H1 (cell line): ENCODE data around the gene MYO3A. TPM values are rescaled to one million over a fixed set of nuclear protein-coding genes. Genes with fewer than 3 reads are reported as not detected.
A peak's percentile ranks its signal among the peaks of the same experiment; 100 is the strongest.

Experiments
- CTCF ChIA-PET: fragments of 300-600 bp; sonication (Branson Sonifier 250); formaldehyde crosslinking; loops from one replicate; lab custom pipeline; 2021; ENCODE audit not compliant: partially characterized antibody; lab: Charles Lee
- POLR2A ChIA-PET: fragments of 300-600 bp; sonication (Branson Sonifier 250); formaldehyde crosslinking; loops from one replicate; lab custom pipeline; 2021; ENCODE audit warnings: inconsistent platforms; ENCODE audit not compliant: partially characterized antibody; lab: Charles Lee
- DNase-seq, 2 experiments: peaks; one replicate each; pipeline versions ENCODE4 v3.0.0 to v3.0.0-alpha.2; 2010 to 2022; ENCODE audit warnings: low spot score in 2 of 2, low read depth in 1 of 2, mixed read lengths in 1 of 2
- FAIRE-seq: peaks from 2 replicates; lab custom pipeline; 2011; peaks lifted over from hg19 to GRCh38; lab: Jason Lieb, UNC
- H2AFZ ChIP-seq: 2 replicates; pipeline ENCODE4 v1.8.1; 2012; ENCODE audit warnings: low read length, inconsistent platforms
- H2AK5ac ChIP-seq: 2 replicates; pipeline ENCODE4 v1.6.1; 2013; ENCODE audit warnings: low read depth, low read length
- H2BK120ac ChIP-seq: replicated peaks from 2 replicates; pipeline ENCODE3; 2013; ENCODE audit warnings: low read depth, low read length, inconsistent platforms
- H2BK12ac ChIP-seq: 2 replicates; pipeline ENCODE4 v1.6.1; 2013; ENCODE audit warnings: low read depth, low read length
- H2BK15ac ChIP-seq: 2 replicates; pipeline ENCODE4 v1.6.1; 2013; ENCODE audit warnings: low read length
- H2BK20ac ChIP-seq: 2 replicates; pipeline ENCODE4 v1.6.1; 2013; ENCODE audit warnings: low read length
- H2BK5ac ChIP-seq: 2 replicates; pipeline ENCODE4 v1.6.1; 2013; ENCODE audit warnings: low read depth, low read length
- H3K14ac ChIP-seq: 2 replicates; pipeline ENCODE4 v1.6.1; 2013; ENCODE audit warnings: inconsistent platforms; ENCODE audit not compliant: insufficient read length
- H3K18ac ChIP-seq: 2 replicates; pipeline ENCODE4 v1.6.1; 2013; ENCODE audit warnings: low read length; ENCODE audit errors: extremely low read depth
- H3K23ac ChIP-seq: 2 replicates; pipeline ENCODE4 v1.6.1; 2013; ENCODE audit warnings: inconsistent platforms; ENCODE audit not compliant: insufficient read length
- H3K23me2 ChIP-seq: 2 replicates; pipeline ENCODE4 v1.6.1; 2013; ENCODE audit warnings: low read depth, low read length
- H3K27ac ChIP-seq: 2 replicates; pipeline ENCODE4 v1.6.1; 2011; ENCODE audit warnings: low read depth, low read length, inconsistent platforms
- H3K27me3 ChIP-seq, 4 experiments: replicated peaks in 1 of 4; 1 replicate in 1 of 4; 2 replicates in 3 of 4; pipeline versions ENCODE4 v1.6.1 to v1.8.1; 2011 to 2013; ENCODE audit warnings: low read length in 3 of 4, mild to moderate bottlenecking in 3 of 4, inconsistent platforms in 2 of 4, mixed read lengths in 2 of 4, moderate library complexity in 1 of 4; ENCODE audit not compliant: control insufficient read depth in 3 of 4, insufficient read depth in 3 of 4; ENCODE audit errors: extremely low read depth in 1 of 4
- H3K36me3 ChIP-seq, 4 experiments: 2 replicates each; pipeline versions ENCODE4 v1.6.1 to v1.8.1; 2011 to 2013; ENCODE audit warnings: mild to moderate bottlenecking in 4 of 4, low read length in 3 of 4, moderate library complexity in 2 of 4, control low read depth in 1 of 4, inconsistent platforms in 1 of 4; ENCODE audit not compliant: insufficient read depth in 4 of 4, control insufficient read depth in 2 of 4
- H3K4ac ChIP-seq: replicated peaks from 2 replicates; pipeline ENCODE3; 2013; ENCODE audit warnings: low read length, low read depth, mixed read lengths, inconsistent platforms; ENCODE audit not compliant: insufficient read length
- H3K4me1 ChIP-seq, 4 experiments: replicated peaks in 1 of 4; 1 replicate in 1 of 4; 2 replicates in 3 of 4; pipeline versions ENCODE4 v1.6.1 to v1.8.1; 2011 to 2013; ENCODE audit warnings: low read length in 3 of 4, inconsistent platforms in 2 of 4, mixed read lengths in 1 of 4; ENCODE audit not compliant: insufficient read depth in 4 of 4, control insufficient read depth in 3 of 4
- H3K4me2 ChIP-seq, 2 experiments: 2 replicates each; pipeline versions ENCODE4 v1.6.1 to v1.8.1; 2011 to 2013; ENCODE audit warnings: low read depth in 2 of 2, low read length in 2 of 2, control low read depth in 1 of 2, inconsistent platforms in 1 of 2, mild to moderate bottlenecking in 1 of 2; ENCODE audit not compliant: insufficient read depth in 1 of 2
- H3K4me3 ChIP-seq, 4 experiments: fragments of 200-600, 300-600 bp in 1 of 4; sonication (generic), shearing (Covaris generic), sonication (Bioruptor Twin) in 1 of 4; 2 replicates each; pipeline versions ENCODE4 v1.5.1 to v1.8.1; 2011 to 2016; ENCODE audit warnings: low read length in 4 of 4, low read depth in 3 of 4, control low read depth in 2 of 4, inconsistent platforms in 2 of 4, mild to moderate bottlenecking in 2 of 4, mixed read lengths in 1 of 4, moderate library complexity in 1 of 4; ENCODE audit not compliant: insufficient read depth in 2 of 4; ENCODE audit errors: extremely low read depth in 1 of 4
- H3K56ac ChIP-seq: replicated peaks from 2 replicates; pipeline ENCODE3; 2013; ENCODE audit warnings: low read depth, mild to moderate bottlenecking, mixed read lengths, low read length, inconsistent platforms; ENCODE audit not compliant: insufficient read length
- H3K79me1 ChIP-seq: 2 replicates; pipeline ENCODE4 v1.6.1; 2013; ENCODE audit warnings: low read depth, low read length, control low read depth
- H3K79me2 ChIP-seq, 2 experiments: 2 replicates each; pipeline versions ENCODE4 v1.6.1 to v1.8.1; 2012 to 2013; ENCODE audit warnings: low read length in 2 of 2, mild to moderate bottlenecking in 2 of 2, inconsistent platforms in 1 of 2; ENCODE audit not compliant: insufficient read depth in 2 of 2, control insufficient read depth in 1 of 2
- H3K9ac ChIP-seq, 4 experiments: replicated peaks in 1 of 4; 1 replicate in 1 of 4; 2 replicates in 3 of 4; pipeline versions ENCODE4 v1.6.1 to v1.8.1; 2011 to 2013; ENCODE audit warnings: low read depth in 3 of 4, low read length in 3 of 4, control low read depth in 2 of 4, mild to moderate bottlenecking in 2 of 4, moderate library complexity in 2 of 4, inconsistent platforms in 1 of 4; ENCODE audit errors: extremely low read depth in 1 of 4
- H3K9me3 ChIP-seq, 2 experiments: 2 replicates each; pipeline versions ENCODE4 v1.6.1 to v1.8.1; 2012 to 2013; ENCODE audit warnings: mild to moderate bottlenecking in 2 of 2, moderate library complexity in 2 of 2, control low read depth in 1 of 2, inconsistent platforms in 1 of 2, low read depth in 1 of 2, low read length in 1 of 2, mixed read lengths in 1 of 2; ENCODE audit not compliant: insufficient read depth in 2 of 2
- H4K20me1 ChIP-seq, 2 experiments: replicated peaks in 1 of 2; 2 replicates each; pipeline versions ENCODE3 to v1.8.1; 2011 to 2013; ENCODE audit warnings: inconsistent platforms in 2 of 2, low read length in 2 of 2, mild to moderate bottlenecking in 1 of 2; ENCODE audit not compliant: insufficient read depth in 2 of 2, control insufficient read depth in 1 of 2
- H4K5ac ChIP-seq: 2 replicates; pipeline ENCODE4 v1.6.1; 2013; ENCODE audit warnings: low read length, low read depth, mixed read lengths, inconsistent platforms; ENCODE audit not compliant: insufficient read length
- H4K8ac ChIP-seq: 2 replicates; pipeline ENCODE4 v1.8.0; 2013; ENCODE audit warnings: mild to moderate bottlenecking, moderate library complexity, low read length, inconsistent platforms; ENCODE audit not compliant: insufficient read depth; ENCODE audit errors: extremely low read depth
- H4K91ac ChIP-seq: replicated peaks from 2 replicates; pipeline ENCODE3; 2013; ENCODE audit warnings: low read length, mixed read lengths, inconsistent platforms; ENCODE audit not compliant: insufficient read length
- RNF2 ChIP-seq: fragments of 200-900, 300-1000 bp; sonication (generic); IDR thresholded peaks from 2 replicates; pipeline ENCODE4 v1.7.1; 2016; ENCODE audit warnings: borderline replicate concordance, low read depth, mild to moderate bottlenecking, antibody characterized with exemption, low read length; ENCODE audit not compliant: poor library complexity, severe bottlenecking; ENCODE audit errors: missing control alignments
- SIX5 ChIP-seq: IDR thresholded peaks from 2 replicates; pipeline ENCODE4 v1.6.1; 2011; ENCODE audit warnings: mild to moderate bottlenecking, low read depth, low read length
- TCF12 ChIP-seq: IDR thresholded peaks from 2 replicates; pipeline ENCODE4 v1.6.1; 2011; ENCODE audit warnings: low read depth, mild to moderate bottlenecking, low read length
- WGBS, 2 experiments: shearing (Covaris generic) in 1 of 2; methylation state at CpG; one replicate each; pipeline versions ENCODE4 v1.1.6 to v1.1.7; 2013 to 2015; ENCODE audit warnings: low lambda C conversion rate in 2 of 2, mixed read lengths in 2 of 2, inconsistent platforms in 1 of 2, low coverage in 1 of 2, missing lambda C conversion rate in 1 of 2; ENCODE audit not compliant: insufficient replicate concordance in 2 of 2, insufficient coverage in 1 of 2, insufficient read length in 1 of 2; ENCODE audit errors: extremely low coverage in 1 of 2, missing lambda C conversion rate in 1 of 2; 5-methylcytosine and 5-hydroxymethylcytosine counted together
- polyA plus RNA-seq, 7 experiments: library from polyadenylated mRNA; depleted of rRNA in 3 of 7; stranded (reverse) in 5 of 7; unstranded in 2 of 7; fragments of >200 nt in 5 of 7; fragments of 200-250 nt in 2 of 7; gene quantifications; 1 replicate in 5 of 7; 2 replicates in 1 of 7; 4 replicates in 1 of 7; pipeline versions ENCODE4 v1.2.1 to v1.2.3, GENCODE V29; 2011 to 2013; ENCODE audit warnings: missing spikeins in 2 of 7, mixed read lengths in 2 of 7
- total RNA-seq: library from RNA; stranded (reverse); fragmentation: NEBNext Ultra II Directional; extraction: Animal tissue kit (Norgen Biotek cat#: 25700); gene quantifications from 2 replicates; pipeline ENCODE4 v1.2.1, GENCODE V29; 2021

Gene MYO3A
- total and polyA plus RNA-seq, 2 of the 8 experiments (the other 6 are each of a cell fraction or from before 2014, with no cell fraction given), result 3.9 to 5.3 TPM

GRCh38 chr10:26090762-26091161, 156.7 kb downstream of the MYO3A start:
- no peak for DNase-seq
- ChIA-PET POLR2A (no interaction called here), CTCF (interaction anchor here (0.5 to 1.8 kb wide), 7 partner anchors 9 to 414 kb away, joined by 3 to 6 read pairs (median 3); no protein-coding TSS in a partner anchor)
- peak overlapping the region; percentile 7; the same call in 1 of the 2 replicates for H4K8ac ChIP-seq
- no peak overlapping the region for H3K56ac ChIP-seq
- TF ChIP-seq SIX5, result no peak
- TF ChIP-seq TCF12, result no peak
- no peak for TF ChIP-seq RNF2
- no peak overlapping the region for H4K91ac ChIP-seq
- H3K23me2 ChIP-seq, result no peaks in the 10 kb centered on the region
- H3K27me3 ChIP-seq, result no peaks in the 10 kb centered on the region
- no peak overlapping the region for H3K4ac ChIP-seq
- H3K18ac ChIP-seq, result no peak overlapping the region
- H4K20me1 ChIP-seq, result no peaks in the 10 kb centered on the region
- 0 out of 2 replicates have a peak overlapping the region, but pooled peaks have one; percentile 28 for H2BK5ac ChIP-seq
- H3K9me3 ChIP-seq, result no peaks in the 10 kb centered on the region
- WGBS, 2 experiments, result 100% methylated on average over 1 of the region's 1 CpG; no CpG with 5 or more reads in 1 of the 2 experiments
- H3K27ac ChIP-seq, result no peak overlapping the region
- H2AFZ ChIP-seq, result no peak overlapping the region
- FAIRE-seq, result no peak
- no peaks in the 10 kb centered on the region for H3K36me3 ChIP-seq
- no peak overlapping the region for H2BK120ac ChIP-seq
- no peaks in the 10 kb centered on the region for H3K79me2 ChIP-seq
- no peak overlapping the region for H2AK5ac ChIP-seq
- no peaks in the 10 kb centered on the region for H3K79me1 ChIP-seq
- no peak overlapping the region for H2BK12ac ChIP-seq
- H3K4me1 ChIP-seq, result peaks cover 0 to 5% (median 0%) of the 10 kb centered on the region in 4 experiments; a peak in 1 of 7 replicates
- H3K4me2 ChIP-seq, result no peak overlapping the region
- H2BK15ac ChIP-seq, result no peak overlapping the region
- H3K9ac ChIP-seq, result no peak overlapping the region
- no peak overlapping the region for H3K23ac ChIP-seq
- no peak overlapping the region for H4K5ac ChIP-seq
- no peak overlapping the region for H3K4me3 ChIP-seq
- no peak overlapping the region for H2BK20ac ChIP-seq
- no peak overlapping the region for H3K14ac ChIP-seq
